ENCODE measurements around the gene CPED1.

Gene CPED1

DNA sequence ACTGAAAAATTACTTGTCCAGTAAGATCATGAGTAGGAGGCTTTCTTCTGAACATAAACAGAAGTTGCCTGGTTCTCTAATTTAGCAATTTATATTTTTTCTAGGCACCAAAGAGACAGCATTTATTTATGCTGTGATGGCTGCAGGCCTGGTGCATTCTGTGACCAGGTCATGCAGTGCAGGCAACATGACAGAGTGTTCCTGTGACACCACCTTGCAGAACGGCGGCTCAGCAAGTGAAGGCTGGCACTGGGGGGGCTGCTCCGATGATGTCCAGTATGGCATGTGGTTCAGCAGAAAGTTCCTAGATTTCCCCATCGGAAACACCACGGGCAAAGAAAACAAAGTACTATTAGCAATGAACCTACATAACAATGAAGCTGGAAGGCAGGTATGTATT is 343.1 kb downstream of the CPED1 start:
- no peak for DNase-seq

DNA sequence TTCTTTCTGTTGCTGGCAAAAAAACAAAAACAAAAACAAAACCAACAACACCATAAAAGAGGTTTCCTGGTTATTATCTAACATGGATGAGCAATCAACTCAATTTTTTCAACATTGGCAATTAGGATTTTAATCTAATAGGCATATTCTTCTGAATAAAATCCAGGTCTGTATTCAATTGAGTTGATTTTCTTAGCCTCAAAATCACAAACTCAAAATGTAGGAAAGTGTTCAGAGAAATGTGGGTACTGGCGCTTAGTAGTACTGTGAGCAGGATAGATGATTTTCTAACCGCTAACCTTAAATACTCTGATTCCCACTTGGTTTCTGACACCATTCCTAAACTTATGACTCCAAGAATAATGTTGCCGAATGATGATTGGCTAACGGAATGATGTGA is 345.9 kb downstream of the CPED1 start:
- DNase-seq: no peak

DNA sequence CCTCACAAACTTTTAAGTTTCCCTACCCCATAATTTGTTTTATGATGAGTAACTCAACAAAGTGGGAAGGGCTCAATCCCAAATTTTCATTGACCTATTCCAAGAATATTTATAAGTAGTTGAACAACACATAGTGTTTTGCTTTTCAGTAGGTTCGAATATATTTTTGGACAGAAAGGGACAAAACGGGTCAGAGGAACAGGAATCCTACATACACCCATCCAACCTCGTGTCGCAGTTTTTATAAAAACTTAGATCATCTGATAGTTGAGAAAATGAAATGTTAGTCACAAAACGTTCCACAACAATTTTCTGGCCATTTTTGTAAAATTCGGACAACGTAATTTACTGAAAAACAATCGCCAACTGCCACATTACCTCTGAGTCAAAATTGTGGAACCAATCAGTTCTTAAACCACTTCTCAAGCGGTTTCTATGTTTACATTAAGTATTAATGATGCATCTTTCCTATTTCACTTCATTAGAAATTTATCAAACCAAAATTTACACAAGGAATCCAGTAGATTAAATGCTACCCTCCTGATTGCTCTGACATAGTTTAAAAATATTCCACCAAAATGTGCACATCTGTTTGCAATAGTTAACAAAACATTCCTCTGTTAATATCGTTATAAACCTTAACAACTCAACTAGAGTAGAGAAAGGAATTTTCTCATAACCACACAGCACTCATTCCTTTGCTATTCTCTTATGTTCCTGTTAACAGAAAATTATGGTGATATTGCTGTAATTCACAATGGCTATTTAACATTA is 346.6 kb downstream of the CPED1 start:
- DNase-seq: no peak

DNA sequence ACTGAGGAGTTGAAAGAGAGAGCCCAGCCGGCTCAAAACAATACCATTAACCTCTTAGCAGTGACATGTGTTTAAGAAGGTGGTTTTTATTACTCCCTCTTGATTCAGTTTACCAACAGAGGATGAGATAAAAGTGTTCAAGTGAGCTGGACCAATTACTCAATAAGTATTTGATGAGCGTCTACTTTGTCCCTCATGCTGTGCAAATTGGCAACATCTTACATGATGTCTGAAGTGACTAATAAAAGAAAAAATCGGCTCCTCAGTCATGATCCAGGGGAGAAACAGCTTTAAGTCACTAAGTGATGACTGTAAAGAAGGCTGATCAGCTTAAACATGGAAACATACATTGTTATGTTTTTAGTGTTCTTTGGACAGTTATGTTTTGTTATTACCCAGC is 348.1 kb downstream of the CPED1 start:
- DNase-seq: no peak

DNA sequence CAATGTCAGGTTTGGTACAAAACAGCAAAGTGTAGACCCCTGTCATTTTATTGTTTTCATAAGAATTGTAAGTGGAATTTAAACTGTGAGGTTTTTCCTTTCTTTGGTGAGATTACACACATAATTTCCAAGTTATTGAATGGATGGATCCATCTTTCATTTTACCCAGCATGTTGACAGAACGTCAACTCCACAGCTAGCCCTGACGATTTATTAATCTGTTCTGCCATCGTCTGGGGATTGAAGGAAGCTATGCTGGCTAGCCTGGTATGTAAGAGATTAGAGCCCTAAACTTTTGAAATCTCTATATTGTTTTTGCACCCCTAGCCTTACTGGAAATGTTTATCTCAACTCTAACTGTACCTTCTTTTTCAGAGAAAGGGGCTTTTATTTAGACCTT is 348.9 kb downstream of the CPED1 start:
- DNase-seq: no peak

DNA sequence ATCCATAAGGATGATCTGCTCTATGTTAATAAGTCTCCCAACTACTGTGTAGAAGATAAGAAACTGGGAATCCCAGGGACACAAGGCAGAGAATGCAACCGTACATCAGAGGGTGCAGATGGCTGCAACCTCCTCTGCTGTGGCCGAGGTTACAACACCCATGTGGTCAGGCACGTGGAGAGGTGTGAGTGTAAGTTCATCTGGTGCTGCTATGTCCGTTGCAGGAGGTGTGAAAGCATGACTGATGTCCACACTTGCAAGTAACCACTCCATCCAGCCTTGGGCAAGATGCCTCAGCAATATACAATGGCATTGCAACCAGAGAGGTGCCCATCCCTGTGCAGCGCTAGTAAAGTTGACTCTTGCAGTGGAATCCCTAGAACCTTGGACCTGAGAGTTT is 350.6 kb downstream of the CPED1 start:
- DNase-seq: no peak

DNA sequence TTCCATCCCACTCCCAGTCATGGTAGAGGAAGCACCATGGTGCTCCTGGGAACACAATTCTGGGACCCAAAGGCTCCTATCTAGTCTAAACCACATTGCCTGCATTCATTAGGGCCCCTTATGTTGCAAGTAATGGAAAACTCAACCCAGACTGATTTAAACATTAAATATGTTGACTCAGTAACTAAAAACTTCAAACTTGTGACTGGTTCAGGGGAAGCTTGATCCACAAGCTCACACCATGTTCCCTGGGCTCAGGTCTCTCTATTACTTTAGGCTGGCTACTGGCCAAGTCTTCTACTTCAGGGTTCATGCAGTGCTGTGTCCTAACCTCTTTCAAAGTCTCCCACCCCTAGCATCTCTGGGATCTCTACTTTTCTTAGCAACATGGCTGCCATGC is 353.4 kb downstream of the CPED1 start:
- DNase-seq: no peak

DNA sequence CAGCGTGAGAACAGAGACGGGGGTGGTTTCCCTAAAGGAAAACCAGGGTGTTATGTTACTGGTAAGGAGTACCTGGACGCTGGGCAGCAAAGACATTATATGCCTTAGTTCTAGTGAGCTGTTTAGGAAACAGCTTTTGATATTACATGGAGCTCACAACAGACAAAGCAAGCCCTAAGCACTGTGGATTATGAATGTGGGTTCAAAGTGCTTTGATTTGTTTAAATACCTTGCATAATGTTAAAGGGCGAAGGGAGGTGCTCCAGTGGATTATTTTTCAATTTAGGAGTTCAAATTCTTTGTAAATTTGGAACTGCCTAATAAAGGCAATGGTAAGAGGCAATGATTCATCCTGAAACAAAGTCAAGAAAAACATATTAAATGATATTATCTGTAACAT is 354.1 kb downstream of the CPED1 start:
- DNase-seq: no peak

DNA sequence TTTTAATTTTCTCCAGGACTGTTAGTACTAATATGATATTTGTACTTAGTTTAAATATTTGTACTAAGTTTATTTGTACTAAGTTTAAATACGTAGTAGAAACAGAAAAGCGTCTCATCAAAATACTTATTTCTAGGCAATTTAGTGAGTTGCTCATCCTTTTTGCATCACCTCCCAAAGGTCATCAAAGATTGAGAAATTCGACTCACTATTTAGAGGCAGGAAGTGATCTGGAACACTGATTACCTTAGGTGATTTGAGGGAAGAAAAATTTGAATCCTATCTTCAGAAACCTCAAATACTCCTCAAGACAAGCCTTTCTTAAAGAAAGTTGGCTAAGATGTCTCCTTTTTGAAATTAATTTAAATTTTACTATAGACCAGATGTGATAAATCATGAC is 354.8 kb downstream of the CPED1 start:
- no peak for DNase-seq

DNA sequence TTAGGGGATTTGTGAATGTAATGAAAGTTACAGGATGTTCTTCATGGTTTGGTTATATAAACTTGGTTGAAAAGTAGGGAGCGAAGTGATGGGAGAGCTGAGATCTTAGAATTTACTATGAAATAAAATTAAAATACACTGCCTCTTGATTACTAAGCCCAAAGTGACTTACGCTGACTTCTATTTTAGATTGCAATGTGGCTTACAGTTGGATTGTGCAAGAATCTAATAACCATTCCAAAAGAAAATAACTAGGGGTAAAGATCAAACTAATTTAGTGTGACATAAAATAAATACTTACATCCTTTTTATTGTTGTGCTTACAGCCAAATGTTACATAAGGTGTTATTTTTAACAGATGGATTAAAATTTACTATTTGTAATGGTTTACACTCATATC is 355.6 kb downstream of the CPED1 start:
- no peak for DNase-seq

DNA sequence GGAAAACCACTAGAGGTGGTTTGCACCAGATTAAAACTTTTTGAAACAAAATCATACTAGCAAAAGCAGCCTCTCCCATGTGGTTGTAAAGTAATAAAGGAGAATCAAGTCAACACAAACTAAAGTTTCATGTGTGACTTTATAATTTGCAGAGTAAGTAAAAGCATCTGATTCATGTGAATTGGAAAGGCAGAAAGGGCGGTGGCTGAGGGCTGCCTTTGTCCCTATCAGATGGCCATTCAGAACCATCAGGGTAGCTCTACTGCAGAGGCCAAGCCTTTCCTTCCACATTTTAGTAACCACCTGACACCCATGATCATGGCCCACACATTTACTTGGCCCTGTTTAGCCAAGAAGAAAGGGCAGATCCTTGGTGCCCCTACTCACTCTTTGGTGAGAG is 356.0 kb downstream of the CPED1 start:
- no peak for DNase-seq
